ENCODE data around the gene CLDN14.

- TF ChIP-seq POLR2AphosphoS5 (IDR thresholded peaks at IDR 0.05) (no peak), EP300 (IDR thresholded peaks at IDR 0.05) (no peak)
Observed at GRCh38 chr21:36527317-36527716, 47.4 kb upstream of the CLDN14 start.

Measured in esophagus muscularis mucosa (tissue), 3 donors.